ENCODE results near the gene MYO1B. TPM values are rescaled to one million over a fixed set of nuclear protein-coding genes. Genes with fewer than 3 reads are reported as not detected.

MYO1B gene
- total and polyA plus RNA-seq, 7 experiments from 2014 or later: 0.43 to 14.9 (median 0.54) TPM

DNA sequence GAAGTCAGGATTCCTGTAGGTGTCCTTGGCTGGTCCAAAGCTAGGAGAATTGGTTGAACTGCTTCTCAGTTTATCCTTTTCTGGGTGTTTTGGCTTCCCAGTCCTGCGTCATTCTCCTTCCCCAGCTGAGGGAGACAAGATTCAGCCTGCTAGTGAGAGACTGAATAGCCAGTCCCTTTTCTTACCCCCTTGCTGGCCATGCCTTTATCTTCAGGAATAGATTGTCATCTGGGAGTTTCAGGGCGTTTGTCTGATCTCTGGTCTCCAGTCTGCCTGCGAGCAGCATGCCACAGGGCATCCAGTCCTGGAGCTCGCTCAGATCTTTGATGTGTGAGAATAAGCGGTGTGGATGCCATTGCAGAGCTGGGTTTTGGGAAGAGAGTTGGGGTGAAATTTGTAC, 5.8 kb downstream of the MYO1B start:
- no peak for ATAC-seq
- no peak overlapping the region for H3K4me3 Mint-ChIP-seq

DNA sequence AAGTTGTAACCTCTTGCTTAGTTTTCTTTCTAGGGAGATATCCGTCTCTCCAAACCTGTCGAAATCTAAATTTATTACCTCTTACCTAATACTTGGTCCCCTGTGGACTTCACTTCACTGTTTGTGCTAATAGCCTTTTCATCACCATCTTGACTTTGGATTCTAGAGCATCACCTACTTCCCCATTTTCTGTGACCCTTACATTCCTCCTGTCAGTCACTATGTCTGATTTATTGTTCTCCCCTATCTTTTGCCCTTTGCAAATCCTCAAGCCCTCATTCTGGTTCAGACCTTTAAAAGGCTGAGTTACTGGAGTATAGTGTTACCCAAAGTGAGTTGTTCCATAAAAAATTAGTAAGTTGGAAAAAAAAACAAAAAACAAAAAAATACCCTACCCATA, 7.5 kb downstream of the MYO1B start:
- ChIA-PET CTCF (no interaction called here), POLR2A (interaction anchor here (0.7 kb wide), 1 partner anchor 11 kb away, joined by 4 read pairs; no protein-coding TSS in a partner anchor)
- no peak overlapping the region for H3K4me3 Mint-ChIP-seq
- intact Hi-C loops (cut with micrococcal nuclease): no loop called here
- H3K27ac Mint-ChIP-seq: no peak overlapping the region
- H3K4me1 Mint-ChIP-seq: peaks cover 0 to 3% (median 0%) of the 10 kb centered on the region in 7 donors
- H3K27me3 Mint-ChIP-seq: peaks cover 0 to 8% (median 3%) of the 10 kb centered on the region in 5 donors
- Histone ChIP-seq H3K4me3 (ENCODE audit: low read length) (no peak overlapping the region), H3K9me3 (ENCODE audit: control insufficient read depth in 2 of 3, low read length in 3 of 3) (no peaks in the 10 kb centered on the region), H3K27ac (ENCODE audit: low read depth, low read length) (no peak overlapping the region), H3K36me3 (ENCODE audit: control insufficient read depth in 2 of 3, insufficient read depth in 3 of 3, low read length in 3 of 3) (no peaks in the 10 kb centered on the region), H3K4me1 (ENCODE audit: control insufficient read depth in 2 of 2, insufficient read depth in 2 of 2, low read length in 2 of 2) (no peaks in the 10 kb centered on the region), H3K27me3 (ENCODE audit: control insufficient read depth in 2 of 2, insufficient read depth in 2 of 2, low read length in 2 of 2) (no peaks in the 10 kb centered on the region)
- ATAC-seq (no peak), DNase-seq (no peak)
- H3K36me3 Mint-ChIP-seq: no peaks in the 10 kb centered on the region
- no peaks in the 10 kb centered on the region for H3K9me3 Mint-ChIP-seq

More for the DNA sequence above, 5.8 kb downstream of the MYO1B start:
- no peak overlapping the region for H3K27ac ChIP-seq (ENCODE audit: low read depth, low read length)
- H3K36me3 ChIP-seq (ENCODE audit: control insufficient read depth in 2 of 3, insufficient read depth in 3 of 3, low read length in 3 of 3): no peaks in the 10 kb centered on the region
- no peak overlapping the region for H3K4me3 ChIP-seq (ENCODE audit: low read length)
- Mint-ChIP-seq H3K36me3 (peaks cover 0 to 2% (median 0%) of the 10 kb centered on the region in 5 donors), H3K27me3 (peaks cover 6 to 19% (median 19%) of the 10 kb centered on the region in 5 donors), H3K9me3 (no peaks in the 10 kb centered on the region), H3K27ac (no peak overlapping the region), H3K4me1 (peaks cover 5 to 12% (median 9%) of the 10 kb centered on the region in 7 donors)
- intact Hi-C loops (cut with micrococcal nuclease): no loop called here
- no peaks in the 10 kb centered on the region for H3K4me1 ChIP-seq (ENCODE audit: control insufficient read depth in 2 of 2, insufficient read depth in 2 of 2, low read length in 2 of 2)
- H3K27me3 ChIP-seq (ENCODE audit: control insufficient read depth in 2 of 2, insufficient read depth in 2 of 2, low read length in 2 of 2): peaks cover 0 to 4% of the 10 kb centered on the region in 2 donors
- ChIA-PET CTCF (no interaction called here), POLR2A (no interaction called here)
- no peak for DNase-seq
- H3K9me3 ChIP-seq (ENCODE audit: control insufficient read depth in 2 of 3, low read length in 3 of 3): no peaks in the 10 kb centered on the region

DNA sequence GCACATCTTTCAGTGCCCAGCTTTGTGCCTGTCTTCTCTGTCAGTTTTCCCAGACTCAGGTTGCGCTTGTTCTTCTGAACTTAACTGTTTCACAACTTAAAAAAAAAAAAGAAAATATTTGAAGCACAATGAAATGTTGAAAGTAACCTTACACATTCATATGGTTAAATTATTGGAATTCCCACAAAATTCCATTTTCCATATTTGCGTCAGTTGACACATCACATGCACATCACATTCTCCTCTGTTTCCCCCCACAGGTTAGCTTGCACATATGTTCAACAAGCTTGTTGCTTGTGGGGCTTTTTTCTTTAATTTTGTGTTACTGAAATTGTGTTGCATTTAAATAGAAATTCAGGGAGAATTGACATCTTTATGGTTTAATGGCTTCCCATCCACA, 8.3 kb downstream of the MYO1B start:
- Histone ChIP-seq H3K36me3 (ENCODE audit: control insufficient read depth in 2 of 3, insufficient read depth in 3 of 3, low read length in 3 of 3) (no peaks in the 10 kb centered on the region), H3K27me3 (ENCODE audit: control insufficient read depth in 2 of 2, insufficient read depth in 2 of 2, low read length in 2 of 2) (no peaks in the 10 kb centered on the region), H3K4me1 (ENCODE audit: control insufficient read depth in 2 of 2, insufficient read depth in 2 of 2, low read length in 2 of 2) (no peaks in the 10 kb centered on the region), H3K27ac (ENCODE audit: low read depth, low read length) (no peak overlapping the region), H3K9me3 (ENCODE audit: control insufficient read depth in 2 of 3, low read length in 3 of 3) (no peaks in the 10 kb centered on the region), H3K4me3 (ENCODE audit: low read length) (no peak overlapping the region)
- ChIA-PET CTCF (no interaction called here), POLR2A (interaction anchor here (0.7 kb wide), 1 partner anchor 10 kb away, joined by 4 read pairs; no protein-coding TSS in a partner anchor)
- ATAC-seq: no peak
- intact Hi-C loops (cut with micrococcal nuclease): no loop called here
- H3K36me3 Mint-ChIP-seq: no peaks in the 10 kb centered on the region
- peak overlapping the region in 1 of 9 donors; percentile 33 for H3K27ac Mint-ChIP-seq
- no peaks in the 10 kb centered on the region for H3K4me1 Mint-ChIP-seq
- H3K9me3 Mint-ChIP-seq: no peaks in the 10 kb centered on the region
- H3K27me3 Mint-ChIP-seq: peaks cover 0 to 4% (median 0%) of the 10 kb centered on the region in 5 donors
- H3K4me3 Mint-ChIP-seq: no peak overlapping the region
- DNase-seq: no peak

DNA sequence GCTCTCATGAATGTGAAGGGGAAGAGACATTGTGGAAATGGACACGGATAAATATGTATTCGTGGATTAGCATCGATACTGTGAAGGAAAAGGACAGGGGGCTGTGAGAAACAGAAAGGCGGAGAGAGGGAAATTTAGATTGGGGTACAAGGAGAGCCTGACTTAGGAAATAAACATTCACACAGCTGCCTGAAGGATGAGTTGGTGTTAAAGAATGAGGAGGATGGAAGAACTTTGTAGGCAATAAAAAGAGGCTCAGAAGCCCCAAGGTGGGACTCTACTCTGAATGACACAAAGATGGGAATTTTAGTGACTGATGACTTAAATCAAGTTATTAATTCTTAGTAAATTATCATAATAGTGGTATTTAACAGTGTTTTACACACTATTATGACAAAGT, 10.1 kb downstream of the MYO1B start:
- Histone ChIP-seq H3K27ac (ENCODE audit: low read depth, low read length) (no peak overlapping the region), H3K36me3 (ENCODE audit: control insufficient read depth in 2 of 3, insufficient read depth in 3 of 3, low read length in 3 of 3) (no peaks in the 10 kb centered on the region), H3K27me3 (ENCODE audit: control insufficient read depth in 2 of 2, insufficient read depth in 2 of 2, low read length in 2 of 2) (no peaks in the 10 kb centered on the region), H3K4me3 (ENCODE audit: low read length) (no peak overlapping the region), H3K4me1 (ENCODE audit: control insufficient read depth in 2 of 2, insufficient read depth in 2 of 2, low read length in 2 of 2) (no peaks in the 10 kb centered on the region), H3K9me3 (ENCODE audit: control insufficient read depth in 2 of 3, low read length in 3 of 3) (no peaks in the 10 kb centered on the region)
- H3K9me3 Mint-ChIP-seq: peaks cover 0 to 2% (median 0%) of the 10 kb centered on the region in 11 donors
- peaks cover 0 to 4% (median 2%) of the 10 kb centered on the region in 5 donors for H3K27me3 Mint-ChIP-seq
- H3K4me3 Mint-ChIP-seq: no peak overlapping the region
- intact Hi-C loops (cut with micrococcal nuclease): no loop called here
- POLR2A ChIA-PET: no interaction called here
- ATAC-seq (no peak), DNase-seq (no peak)
- H3K4me1 Mint-ChIP-seq: no peaks in the 10 kb centered on the region
- no peaks in the 10 kb centered on the region for H3K36me3 Mint-ChIP-seq
- CTCF ChIA-PET: no interaction called here
- H3K27ac Mint-ChIP-seq: no peak overlapping the region

DNA sequence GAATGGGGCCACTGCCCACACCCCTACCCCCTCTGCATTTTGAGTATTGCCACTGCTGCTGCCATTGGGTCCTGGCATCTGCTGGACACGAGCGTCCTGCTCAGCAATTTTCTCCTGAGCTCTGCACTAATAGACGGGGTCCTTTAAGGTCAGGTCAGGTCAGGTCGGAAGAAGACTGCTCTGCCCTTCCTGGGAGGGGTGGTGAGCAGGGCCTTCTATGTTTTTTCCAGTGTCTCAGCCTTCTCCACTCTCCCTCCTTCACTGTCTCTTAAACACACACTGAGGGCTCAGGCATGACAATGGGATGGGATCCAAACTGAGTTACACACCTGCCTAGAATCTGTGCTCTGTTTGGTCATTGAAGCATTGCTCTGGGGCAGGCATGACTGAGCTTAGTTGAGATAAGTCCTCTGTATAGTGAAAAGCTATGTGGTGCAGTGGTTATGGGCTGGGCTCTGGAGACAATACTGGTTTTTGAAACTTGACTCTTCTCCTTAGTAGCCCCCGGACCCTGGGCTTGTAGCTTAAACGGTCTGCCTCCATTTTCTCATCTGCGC, 10.6 kb downstream of the MYO1B start:
- Histone ChIP-seq H3K4me1 (ENCODE audit: control insufficient read depth in 2 of 2, insufficient read depth in 2 of 2, low read length in 2 of 2) (no peaks in the 10 kb centered on the region), H3K9me3 (ENCODE audit: control insufficient read depth in 2 of 3, low read length in 3 of 3) (no peaks in the 10 kb centered on the region), H3K27me3 (ENCODE audit: control insufficient read depth in 2 of 2, insufficient read depth in 2 of 2, low read length in 2 of 2) (no peaks in the 10 kb centered on the region), H3K36me3 (ENCODE audit: control insufficient read depth in 2 of 3, insufficient read depth in 3 of 3, low read length in 3 of 3) (no peaks in the 10 kb centered on the region), H3K27ac (ENCODE audit: low read depth, low read length) (no peak overlapping the region), H3K4me3 (ENCODE audit: low read length) (no peak overlapping the region)
- peak; percentile 18 for ATAC-seq
- peaks cover 0 to 4% (median 2%) of the 10 kb centered on the region in 5 donors for H3K27me3 Mint-ChIP-seq
- DNase-seq: no peak
- intact Hi-C loops (cut with micrococcal nuclease): no loop called here
- no peak overlapping the region for H3K27ac Mint-ChIP-seq
- CTCF ChIA-PET: no interaction called here
- POLR2A ChIA-PET: no interaction called here
- no peak overlapping the region for H3K4me3 Mint-ChIP-seq
- H3K36me3 Mint-ChIP-seq: no peaks in the 10 kb centered on the region
- H3K4me1 Mint-ChIP-seq: no peaks in the 10 kb centered on the region
- peaks cover 0 to 2% (median 0%) of the 10 kb centered on the region in 11 donors for H3K9me3 Mint-ChIP-seq

DNA sequence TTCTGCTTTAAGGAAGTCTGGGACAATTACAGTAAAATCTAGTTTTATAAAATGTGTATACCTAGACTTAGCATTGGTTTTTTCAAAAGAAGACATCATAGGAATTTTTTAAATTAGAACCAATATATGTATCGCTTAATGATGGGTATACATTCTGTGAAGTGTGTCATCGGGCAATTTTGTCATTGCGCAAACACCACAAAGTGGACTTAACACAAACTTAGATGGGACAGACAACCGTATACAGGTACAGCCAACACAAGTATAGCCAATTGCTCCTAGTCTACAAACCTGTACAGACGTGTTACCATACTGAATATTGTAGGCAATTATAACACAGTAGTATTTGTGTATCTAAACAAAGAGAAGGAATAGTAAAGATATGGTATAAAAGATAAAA, 12.7 kb downstream of the MYO1B start:
- Histone ChIP-seq H3K4me3 (ENCODE audit: low read length) (no peak overlapping the region), H3K27ac (ENCODE audit: low read depth, low read length) (no peak overlapping the region), H3K27me3 (ENCODE audit: control insufficient read depth in 2 of 2, insufficient read depth in 2 of 2, low read length in 2 of 2) (no peaks in the 10 kb centered on the region), H3K36me3 (ENCODE audit: control insufficient read depth in 2 of 3, insufficient read depth in 3 of 3, low read length in 3 of 3) (no peaks in the 10 kb centered on the region), H3K9me3 (ENCODE audit: control insufficient read depth in 2 of 3, low read length in 3 of 3) (no peaks in the 10 kb centered on the region), H3K4me1 (ENCODE audit: control insufficient read depth in 2 of 2, insufficient read depth in 2 of 2, low read length in 2 of 2) (no peaks in the 10 kb centered on the region)
- no peaks in the 10 kb centered on the region for H3K4me1 Mint-ChIP-seq
- peaks cover 0 to 3% (median 0%) of the 10 kb centered on the region in 11 donors for H3K9me3 Mint-ChIP-seq
- H3K27me3 Mint-ChIP-seq: peaks cover 0 to 4% (median 2%) of the 10 kb centered on the region in 5 donors
- H3K36me3 Mint-ChIP-seq: no peaks in the 10 kb centered on the region
- intact Hi-C loops (cut with micrococcal nuclease): no loop called here
- ChIA-PET POLR2A (no interaction called here), CTCF (no interaction called here)
- ATAC-seq (no peak), DNase-seq (no peak)
- no peak overlapping the region for H3K27ac Mint-ChIP-seq
- H3K4me3 Mint-ChIP-seq: no peak overlapping the region

DNA sequence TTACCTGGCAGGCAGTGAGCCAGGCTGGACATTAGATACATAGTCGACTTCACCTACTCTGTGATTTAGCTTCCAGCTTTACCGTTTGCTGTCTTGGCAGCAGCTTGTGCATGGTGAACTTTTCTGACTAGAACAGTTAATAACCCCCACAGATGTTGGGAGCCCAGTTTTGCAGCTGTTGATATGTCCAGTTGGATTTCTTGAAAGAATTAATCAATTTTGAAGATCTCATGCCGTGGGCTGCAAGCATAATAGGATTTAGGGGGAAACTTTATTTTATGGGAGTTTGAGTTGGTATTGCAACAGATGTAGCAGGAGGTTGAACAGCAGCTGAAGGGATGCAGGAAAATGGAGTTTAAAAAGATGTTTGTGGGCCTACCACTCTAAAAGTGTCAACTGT, 13.8 kb downstream of the MYO1B start:
- no peak for DNase-seq
- Mint-ChIP-seq H3K27me3 (peaks cover 0 to 4% (median 0%) of the 10 kb centered on the region in 5 donors), H3K9me3 (peaks cover 0 to 3% (median 0%) of the 10 kb centered on the region in 11 donors), H3K36me3 (no peaks in the 10 kb centered on the region), H3K4me1 (no peaks in the 10 kb centered on the region), H3K4me3 (no peak overlapping the region), H3K27ac (no peak overlapping the region)
- no peaks in the 10 kb centered on the region for H3K27me3 ChIP-seq (ENCODE audit: control insufficient read depth in 2 of 2, insufficient read depth in 2 of 2, low read length in 2 of 2)
- no peak overlapping the region for H3K27ac ChIP-seq (ENCODE audit: low read depth, low read length)
- no peaks in the 10 kb centered on the region for H3K36me3 ChIP-seq (ENCODE audit: control insufficient read depth in 2 of 3, insufficient read depth in 3 of 3, low read length in 3 of 3)
- ATAC-seq: no peak
- no peak overlapping the region for H3K4me3 ChIP-seq (ENCODE audit: low read length)
- ChIA-PET POLR2A (no interaction called here), CTCF (no interaction called here)
- intact Hi-C loops (cut with micrococcal nuclease): no loop called here
- H3K4me1 ChIP-seq (ENCODE audit: control insufficient read depth in 2 of 2, insufficient read depth in 2 of 2, low read length in 2 of 2): no peaks in the 10 kb centered on the region
- no peaks in the 10 kb centered on the region for H3K9me3 ChIP-seq (ENCODE audit: control insufficient read depth in 2 of 3, low read length in 3 of 3)
